ENCODE results near the gene MYO7A.

MYO7A gene

DNA sequence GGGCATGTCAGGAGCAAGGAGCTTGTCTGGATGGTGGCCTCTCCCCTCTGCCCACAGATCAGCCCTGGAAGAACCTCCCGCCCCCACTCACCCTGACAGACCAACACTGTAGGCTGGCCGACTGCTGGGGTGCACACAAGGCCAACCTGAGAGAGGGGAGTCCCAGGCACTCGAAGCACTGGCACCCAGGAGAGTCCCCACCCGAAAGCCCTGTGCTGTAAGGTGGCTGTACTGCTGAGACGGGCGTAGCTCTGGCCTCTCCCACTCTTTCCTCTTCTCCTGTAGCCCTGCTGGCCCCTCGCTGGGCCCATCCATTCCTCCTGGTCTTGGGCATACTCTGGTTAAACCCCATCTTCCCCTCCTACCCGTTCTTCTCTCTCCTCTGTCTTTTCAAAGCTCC is 39.7 kb downstream of the MYO7A start:
- DNase-seq: no peak

DNA sequence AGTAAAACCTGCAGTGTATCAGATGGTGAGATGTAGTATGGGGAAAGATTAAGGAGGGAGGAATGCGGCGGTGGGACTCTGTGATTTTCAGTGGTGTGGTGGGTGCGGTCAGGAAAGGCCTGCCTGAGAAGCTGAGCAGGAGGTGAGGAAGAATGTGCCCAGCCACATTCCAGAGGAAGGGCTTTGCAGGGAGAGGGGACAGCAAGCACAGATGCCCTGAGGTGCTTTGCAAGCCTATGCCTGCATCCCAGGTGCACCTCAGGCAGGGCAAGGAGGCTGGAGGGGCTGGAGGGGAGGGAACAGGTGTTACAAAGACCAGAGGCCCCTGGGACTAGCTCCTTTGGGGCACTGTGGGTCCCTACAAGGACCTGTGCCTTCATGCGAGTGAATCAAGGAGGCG is 42.1 kb downstream of the MYO7A start:
- no peak for DNase-seq

DNA sequence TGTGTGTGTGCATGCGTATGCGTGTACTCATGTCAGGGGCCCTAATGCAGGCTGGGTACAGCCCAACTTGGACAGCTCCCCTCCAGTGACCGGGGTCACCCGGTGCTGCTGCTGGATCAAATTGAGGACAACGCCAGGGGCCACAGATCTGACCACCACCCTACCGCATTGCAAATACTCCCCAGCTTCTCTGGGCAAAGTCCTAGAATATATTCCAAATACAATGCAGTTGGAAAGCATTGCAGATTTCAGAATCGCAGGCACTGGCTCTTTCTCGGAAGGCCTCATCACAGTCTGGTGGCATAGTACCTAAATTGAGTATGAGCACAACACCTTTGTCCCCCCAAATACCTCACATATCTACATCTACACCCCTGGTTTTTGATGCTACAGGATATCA is 43.2 kb downstream of the MYO7A start:
- no peak for DNase-seq

DNA sequence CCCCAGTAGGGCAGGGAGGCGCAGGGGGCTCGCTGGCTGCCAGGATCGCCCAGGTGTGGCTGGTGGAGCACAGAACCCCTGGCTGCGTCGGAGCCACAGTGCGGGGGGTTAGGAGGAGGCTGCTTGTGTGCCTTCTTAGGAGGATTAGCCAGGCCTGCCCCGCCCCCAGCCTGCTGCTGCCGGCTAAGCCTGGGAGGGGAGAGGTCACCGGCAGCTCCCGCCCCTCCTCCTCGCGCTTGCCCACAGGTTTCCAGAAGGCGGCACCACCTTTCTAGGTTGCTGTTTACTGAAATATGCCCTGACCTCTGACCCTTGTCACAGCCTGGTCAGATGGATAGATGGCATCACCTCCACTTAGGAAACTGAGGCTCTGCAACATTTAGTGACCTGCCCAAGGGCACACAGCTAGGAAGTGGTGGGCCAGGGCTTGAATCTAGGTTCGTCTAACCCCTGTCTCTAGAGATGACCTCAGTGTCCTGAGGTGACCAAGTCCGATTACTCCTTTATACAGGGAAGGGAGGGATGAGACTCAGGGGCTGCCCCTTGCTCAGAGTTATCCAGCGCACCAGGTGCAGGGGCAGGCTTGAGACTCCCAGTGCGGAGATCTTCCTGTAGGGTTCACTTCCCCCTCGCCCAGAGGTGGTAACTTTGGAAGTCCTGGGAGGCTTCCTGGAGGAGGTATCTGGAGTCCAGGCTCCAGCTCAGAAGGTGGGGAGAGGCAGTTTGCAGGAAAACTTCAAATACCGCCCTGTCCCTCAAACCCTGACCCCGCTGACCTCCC is 44.0 kb downstream of the MYO7A start:
- no peak for DNase-seq

DNA sequence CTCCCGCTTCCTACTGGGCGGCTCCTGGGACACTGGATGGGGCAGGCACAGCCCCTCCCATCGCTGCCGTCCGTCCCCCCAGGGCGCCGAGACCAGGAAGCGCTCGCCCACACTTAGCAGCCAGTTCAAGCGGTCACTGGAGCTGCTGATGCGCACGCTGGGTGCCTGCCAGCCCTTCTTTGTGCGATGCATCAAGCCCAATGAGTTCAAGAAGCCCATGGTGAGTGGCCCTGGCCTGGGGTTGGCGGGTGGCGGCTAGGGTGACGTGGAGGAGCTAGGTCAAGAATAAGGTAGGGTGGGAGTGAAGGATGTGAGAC is 44.6 kb downstream of the MYO7A start:
- no peak for DNase-seq

DNA sequence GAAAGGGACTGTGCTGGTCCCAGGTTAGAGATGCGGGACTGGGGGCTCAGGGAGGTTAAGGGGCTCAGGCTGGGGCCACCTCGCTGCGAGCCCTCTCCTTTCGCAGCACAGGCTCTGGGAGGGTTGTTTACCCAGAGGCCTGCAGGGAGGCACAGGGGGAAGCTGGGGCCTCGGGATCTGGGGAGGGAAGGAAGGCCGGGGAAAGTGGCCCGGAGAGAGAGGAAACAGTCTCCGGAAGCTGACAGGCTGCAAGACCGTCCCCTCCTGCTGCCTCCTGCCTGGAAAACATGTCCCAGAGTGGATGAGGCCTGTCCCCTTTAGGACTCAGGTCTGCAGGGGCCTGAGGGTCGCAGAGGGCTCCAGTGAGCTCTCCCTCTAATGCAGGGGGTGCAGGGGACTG is 45.4 kb downstream of the MYO7A start:
- no peak for DNase-seq

DNA sequence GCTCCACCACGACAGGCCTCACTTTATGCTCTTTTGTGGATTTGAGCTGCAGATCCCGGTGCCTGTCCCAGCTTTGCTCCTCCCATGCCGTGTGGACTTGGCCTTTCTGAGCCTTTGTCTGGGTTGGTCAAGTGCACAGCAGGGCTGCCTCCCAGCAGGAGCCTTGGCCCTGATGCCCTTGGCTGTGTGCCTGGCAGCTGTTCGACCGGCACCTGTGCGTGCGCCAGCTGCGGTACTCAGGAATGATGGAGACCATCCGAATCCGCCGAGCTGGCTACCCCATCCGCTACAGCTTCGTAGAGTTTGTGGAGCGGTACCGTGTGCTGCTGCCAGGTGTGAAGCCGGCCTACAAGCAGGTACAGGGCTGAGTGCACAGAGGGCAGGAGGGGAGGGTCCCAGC is 46.5 kb downstream of the MYO7A start:
- DNase-seq: no peak

DNA sequence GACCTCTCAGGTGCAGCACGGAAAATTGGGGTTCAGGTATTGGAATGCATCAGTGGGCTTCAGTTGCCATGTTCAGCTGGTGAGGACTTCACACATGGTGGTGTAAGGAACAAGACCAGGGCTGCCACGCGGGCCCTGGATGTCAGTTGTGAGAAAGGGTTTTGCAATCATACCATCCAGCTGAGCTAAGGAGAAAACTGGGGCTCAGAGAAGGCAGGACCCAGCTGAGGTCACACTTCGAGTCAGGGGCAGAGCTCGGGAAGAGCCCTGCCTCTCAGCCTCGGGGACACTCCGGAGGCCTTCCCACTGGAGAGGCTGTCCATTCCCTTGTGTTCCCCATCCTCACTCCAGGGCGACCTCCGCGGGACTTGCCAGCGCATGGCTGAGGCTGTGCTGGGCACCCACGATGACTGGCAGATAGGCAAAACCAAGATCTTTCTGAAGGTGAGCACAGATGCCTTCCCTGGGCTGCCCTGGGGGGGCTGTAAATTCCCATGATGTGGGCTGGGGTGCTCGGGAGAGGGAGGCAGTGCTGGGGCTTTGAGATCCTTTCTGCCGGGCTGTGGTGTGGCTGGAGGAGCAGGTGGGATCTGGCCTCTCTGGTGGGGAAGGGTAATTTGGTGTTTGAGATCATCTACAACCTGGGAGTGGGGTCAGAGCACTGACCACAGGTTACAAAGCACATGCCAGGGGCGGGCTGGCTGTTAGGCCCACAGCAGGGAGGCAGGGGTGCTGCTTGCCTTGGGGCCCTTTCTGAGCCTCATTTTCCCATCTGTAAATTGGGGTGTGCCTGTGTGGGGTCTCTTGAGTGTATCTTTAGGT is 47.2 kb downstream of the MYO7A start:
- peak; percentile 42 to 59 for DNase-seq

DNA sequence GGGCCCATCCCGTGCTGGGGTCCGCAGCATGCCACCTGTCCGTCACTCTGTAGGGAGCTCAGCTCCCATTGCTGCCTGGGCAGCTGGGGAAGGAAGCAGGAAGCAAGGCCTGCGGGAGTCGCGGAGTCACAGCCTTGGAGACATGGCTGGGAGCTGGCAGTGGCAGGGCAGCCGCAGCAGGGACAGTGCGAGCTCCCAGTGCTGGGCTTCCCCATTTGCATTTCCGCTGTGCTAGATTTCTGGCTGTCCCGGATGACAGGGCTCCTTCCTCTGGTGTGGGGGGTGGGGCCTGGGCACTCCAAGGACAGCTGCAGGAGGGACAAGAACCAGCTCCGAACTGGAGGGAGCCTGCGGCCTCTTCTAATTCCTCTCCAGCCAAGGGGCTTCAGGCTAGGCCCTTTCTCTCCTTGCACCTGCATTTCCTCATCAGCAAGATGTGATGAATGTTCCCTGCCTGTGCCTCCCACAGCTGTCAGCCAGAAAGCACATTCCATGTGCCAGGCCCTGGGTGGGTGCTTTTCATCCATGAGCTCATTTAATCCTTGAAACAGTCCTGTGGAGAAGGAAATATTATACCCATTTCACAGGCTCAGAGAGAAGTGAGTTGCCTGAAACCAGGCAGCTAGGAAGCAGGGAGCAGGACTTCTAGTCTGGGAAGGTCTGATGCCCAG is 48.0 kb downstream of the MYO7A start:
- peak; percentile 89 to 92 for DNase-seq

DNA sequence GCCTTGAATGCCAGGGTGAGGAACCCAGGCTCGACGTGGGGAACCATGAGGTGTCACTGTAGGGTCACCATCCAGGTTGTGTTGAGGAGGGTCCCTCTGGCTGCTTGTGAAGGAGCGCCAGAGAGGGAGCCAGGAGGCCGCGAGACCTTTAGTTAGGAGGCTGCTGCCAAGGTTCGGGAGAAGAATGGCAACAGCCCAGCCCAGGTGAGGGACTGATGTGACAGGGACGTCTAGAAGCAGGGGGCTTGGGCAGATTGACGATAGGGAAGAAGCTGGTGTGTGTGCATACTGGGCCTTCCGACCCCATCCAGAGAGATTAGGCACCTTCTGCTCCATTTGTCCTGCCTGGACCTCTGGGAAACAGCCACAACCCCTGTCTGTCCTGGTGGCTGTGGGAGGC is 49.0 kb downstream of the MYO7A start:
- no peak for DNase-seq

DNA sequence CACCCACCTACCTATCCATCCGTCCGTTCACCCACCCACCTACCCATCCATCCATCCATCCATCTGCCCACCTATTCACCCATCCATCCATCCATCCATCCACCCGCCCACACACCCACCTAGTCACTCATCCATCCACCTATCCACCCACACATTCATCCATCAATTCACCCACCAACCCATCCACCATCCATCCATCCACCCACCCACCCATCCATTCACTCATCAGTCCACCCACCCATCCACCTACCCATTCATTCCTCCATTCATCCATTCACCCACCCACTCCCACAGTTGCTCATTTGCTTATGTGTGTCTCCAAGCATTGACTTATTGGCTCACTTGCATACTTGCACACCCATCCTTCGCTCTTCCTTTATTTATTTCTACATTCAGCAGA is 50.1 kb downstream of the MYO7A start:
- DNase-seq: no peak

DNA sequence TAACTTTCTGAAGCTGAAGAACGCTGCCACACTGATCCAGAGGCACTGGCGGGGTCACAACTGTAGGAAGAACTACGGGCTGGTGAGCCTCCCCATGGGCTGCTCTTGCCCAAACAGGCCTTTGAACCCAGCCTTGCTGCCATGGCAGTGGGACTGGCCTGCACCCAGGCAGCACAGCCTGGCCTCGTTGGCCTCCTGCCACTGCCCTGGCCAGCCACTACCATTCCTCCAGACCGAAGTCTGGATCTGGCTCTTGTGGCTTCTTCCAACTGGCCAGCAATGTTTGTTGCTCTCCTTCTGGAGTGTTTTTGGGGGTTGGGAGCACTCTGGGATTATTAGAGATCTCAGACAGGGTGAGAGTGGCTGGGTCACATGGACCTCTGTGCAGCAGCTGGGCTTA is 51.0 kb downstream of the MYO7A start:
- no peak for DNase-seq

DNA sequence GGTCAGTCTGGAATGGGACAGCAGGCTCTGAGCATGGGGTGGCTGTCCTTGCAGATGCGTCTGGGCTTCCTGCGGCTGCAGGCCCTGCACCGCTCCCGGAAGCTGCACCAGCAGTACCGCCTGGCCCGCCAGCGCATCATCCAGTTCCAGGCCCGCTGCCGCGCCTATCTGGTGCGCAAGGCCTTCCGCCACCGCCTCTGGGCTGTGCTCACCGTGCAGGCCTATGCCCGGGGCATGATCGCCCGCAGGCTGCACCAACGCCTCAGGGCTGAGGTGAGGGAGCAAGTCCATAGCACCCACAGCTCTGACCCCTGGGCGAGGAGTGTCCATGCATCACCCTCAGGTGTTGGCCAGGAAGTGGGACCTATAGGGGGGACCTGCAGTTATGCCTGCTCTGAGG is 51.6 kb downstream of the MYO7A start:
- no peak for DNase-seq

DNA sequence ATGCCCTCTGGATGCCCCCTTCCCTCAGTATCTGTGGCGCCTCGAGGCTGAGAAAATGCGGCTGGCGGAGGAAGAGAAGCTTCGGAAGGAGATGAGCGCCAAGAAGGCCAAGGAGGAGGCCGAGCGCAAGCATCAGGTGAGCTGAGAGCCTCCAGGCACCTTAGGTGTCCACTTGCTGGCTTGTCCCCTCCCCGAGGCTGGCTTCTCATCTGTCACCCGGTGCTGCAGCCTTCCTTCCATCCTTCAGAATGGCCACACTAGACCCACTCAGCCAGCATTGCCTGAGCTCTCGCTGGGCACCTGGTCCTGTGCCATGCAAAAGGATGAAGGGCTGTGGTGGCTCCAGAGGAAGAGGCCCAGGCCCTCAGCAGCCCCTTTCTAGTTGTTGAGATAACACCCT is 52.3 kb downstream of the MYO7A start:
- no peak for DNase-seq

DNA sequence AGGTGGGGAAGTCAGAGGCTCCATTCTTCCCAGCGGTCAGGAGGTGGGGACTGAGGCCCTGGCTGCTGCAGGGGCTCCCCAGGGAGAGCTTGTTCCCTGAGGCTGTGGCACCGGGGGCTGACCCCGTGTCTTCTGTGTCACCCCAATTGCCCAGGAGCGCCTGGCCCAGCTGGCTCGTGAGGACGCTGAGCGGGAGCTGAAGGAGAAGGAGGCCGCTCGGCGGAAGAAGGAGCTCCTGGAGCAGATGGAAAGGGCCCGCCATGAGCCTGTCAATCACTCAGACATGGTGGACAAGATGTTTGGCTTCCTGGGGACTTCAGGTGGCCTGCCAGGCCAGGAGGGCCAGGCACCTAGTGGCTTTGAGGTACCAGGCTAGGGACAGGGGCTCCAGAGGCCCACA is 53.2 kb downstream of the MYO7A start:
- no peak for DNase-seq

DNA sequence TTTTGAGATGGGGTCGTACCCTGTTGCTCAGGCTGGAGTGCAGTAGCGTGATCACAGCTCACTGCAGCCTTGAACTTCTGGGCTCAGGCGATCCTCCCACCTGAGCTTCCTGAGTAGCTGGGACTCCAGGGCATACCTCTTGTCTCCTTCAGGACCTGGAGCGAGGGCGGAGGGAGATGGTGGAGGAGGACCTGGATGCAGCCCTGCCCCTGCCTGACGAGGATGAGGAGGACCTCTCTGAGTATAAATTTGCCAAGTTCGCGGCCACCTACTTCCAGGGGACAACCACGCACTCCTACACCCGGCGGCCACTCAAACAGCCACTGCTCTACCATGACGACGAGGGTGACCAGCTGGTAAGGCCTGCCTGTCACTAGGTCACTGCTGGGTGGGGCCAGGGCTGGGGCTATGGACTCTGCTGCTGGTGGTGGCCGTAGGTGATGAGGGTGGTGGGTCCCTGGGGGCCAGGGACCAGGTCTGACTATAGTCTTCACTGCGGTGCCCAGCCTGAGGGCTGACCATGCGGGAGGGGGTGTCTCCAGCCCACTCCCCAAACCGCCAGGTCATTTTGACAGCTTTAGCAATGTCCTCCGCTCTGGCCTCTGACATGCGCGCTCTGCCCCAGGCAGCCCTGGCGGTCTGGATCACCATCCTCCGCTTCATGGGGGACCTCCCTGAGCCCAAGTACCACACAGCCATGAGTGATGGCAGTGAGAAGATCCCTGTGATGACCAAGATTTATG is 53.9 kb downstream of the MYO7A start:
- no peak for DNase-seq

DNA sequence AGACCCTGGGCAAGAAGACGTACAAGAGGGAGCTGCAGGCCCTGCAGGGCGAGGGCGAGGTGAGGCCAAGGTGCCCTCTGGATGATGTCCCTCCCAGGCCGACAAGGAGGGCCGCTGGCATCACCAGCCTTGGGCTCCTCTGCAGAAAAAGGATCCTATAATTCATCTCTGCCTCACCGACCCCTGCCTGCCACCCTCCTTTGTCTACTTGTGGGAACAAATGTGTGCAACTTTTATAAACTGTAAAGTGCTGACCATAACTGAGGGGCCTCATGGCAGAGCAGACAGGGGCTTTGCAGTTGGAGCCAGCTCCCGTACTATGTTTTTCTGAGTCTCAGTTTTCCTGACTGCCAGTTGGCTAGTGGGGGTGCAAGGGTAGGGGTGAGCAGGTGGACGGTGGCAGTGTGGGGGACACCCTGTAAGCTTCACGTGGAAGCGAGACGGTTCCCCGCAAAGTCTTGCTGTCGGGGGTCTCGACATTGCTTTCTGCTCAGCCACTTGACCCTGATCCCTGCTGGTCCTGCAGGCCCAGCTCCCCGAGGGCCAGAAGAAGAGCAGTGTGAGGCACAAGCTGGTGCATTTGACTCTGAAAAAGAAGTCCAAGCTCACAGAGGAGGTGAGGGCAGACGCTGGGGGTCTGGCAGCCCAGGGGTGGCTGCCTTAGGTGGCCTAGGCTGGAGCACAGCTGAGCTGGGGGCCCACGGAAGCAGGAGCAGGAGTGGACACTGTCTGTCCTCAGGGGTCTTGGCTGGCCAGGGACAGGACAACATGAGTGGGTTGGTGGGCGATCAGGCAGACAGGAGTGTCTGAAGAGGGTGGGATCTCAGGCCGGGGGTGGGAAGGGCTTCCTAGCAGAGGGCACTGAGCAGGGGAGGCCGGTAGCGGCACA is 54.7 kb downstream of the MYO7A start:
- DNase-seq: no peak

DNA sequence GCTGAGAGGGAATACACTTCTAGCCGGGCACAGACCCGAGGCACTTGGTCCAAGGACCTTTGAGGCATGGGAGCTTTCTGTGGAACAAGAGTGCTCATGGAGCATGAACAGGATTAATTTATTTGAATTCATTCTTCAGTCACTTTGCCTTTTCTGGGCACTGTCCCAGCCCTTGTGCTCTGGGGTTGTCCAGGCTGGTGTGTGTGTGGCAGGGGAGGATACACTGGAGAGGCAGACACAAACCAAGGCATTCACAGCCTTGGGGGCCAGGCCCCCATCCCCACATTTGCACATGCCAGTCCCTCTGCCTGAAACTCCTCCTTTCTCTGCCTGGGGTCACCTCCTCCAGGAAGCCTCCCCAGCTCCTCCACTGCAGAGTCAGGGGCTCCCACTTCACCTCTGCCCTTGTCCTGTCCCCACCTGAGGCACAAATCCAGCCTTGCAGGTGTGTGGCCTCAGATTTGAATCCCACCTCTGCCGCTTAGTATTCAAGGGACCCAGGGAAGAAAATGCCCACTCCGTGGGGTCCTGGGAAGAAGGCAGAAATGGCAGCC is 55.5 kb downstream of the MYO7A start:
- no peak for DNase-seq

DNA sequence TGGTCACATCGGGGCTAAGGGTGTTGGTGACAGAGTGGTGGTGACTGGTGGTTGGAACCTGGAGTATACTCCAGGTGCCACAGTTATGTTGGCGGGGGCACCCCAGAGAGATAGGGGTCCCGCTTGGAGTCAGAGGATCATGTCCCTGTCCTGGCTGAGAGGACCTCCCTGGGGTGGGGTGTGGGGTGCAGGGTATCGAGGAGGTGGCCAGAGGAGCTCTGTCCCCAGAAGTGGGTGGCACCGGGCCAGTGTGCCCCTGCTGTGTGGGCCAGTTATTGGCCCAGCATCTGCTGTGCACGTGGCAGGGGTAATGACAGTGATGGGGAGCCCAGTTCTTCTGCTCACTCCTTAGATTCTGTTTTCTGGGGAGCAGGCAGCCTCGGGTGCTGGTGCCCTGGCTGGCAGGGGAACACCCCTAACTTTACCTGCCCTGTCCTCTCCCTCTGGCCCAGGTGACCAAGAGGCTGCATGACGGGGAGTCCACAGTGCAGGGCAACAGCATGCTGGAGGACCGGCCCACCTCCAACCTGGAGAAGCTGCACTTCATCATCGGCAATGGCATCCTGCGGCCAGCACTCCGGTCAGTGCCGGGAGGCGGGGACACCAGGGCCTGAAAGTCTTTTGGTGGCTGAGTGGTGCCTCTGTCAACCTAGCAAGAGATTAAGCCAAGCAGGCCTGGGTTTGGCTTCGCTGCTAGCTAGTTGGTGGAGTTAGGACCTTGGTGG is 56.3 kb downstream of the MYO7A start:
- no peak for DNase-seq

DNA sequence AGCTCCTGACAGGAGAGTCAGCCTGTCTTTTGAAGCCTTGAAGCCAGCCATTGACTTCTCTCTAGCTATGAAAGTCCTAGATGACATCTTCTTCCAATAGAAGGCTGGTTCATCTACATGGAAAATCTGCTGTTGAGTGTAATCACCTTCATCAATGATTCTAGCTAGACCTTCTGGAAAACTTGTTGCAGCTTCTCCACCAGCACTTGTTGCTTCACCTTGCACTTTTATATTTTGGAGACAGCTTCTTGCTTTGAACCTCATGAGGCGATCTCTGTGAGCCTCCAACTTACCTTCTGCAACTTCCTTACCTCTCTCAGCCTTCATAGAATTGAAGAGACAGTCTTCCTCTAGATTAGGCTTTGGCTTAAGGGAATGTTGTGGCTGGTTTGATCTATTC is 58.3 kb downstream of the MYO7A start:
- no peak for DNase-seq

DNA sequence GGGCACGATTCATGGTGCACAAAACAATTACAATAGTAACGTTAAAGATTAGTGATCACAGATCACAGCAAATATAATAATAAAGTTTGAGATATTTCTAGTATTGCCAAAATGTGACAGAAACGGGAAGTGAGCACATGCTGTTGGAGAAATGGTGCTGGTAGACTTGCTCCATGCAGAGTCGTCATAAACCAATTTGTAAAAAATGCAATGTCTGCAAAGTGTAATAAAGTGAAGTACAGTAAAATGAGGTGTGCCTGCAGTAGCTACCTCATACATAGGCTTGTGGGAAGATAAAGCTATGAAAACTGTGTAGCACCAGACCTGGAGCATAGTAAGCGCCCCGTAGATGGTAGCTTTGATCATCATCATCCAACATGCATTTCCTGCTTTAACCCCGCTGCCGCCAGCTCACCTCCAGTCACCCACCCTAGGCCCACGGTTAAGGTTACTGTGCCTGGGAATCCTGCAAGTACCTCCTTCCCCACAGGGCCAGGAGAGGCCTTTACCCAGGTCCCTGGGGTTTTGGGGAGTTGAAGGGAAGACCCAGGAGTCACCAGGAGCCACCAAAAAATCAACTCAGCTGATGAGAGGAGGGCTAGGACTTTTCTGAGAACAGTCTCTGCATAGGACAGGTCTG is 59.2 kb downstream of the MYO7A start:
- no peak for DNase-seq

Measured in Kasumi-1 (cell line).